Lung (tissue), 12 donors: Measurements from ENCODE around the gene TDG. TPM values are rescaled to one million over a fixed set of nuclear protein-coding genes. Genes with fewer than 3 reads are reported as not detected.

Experiments
- ATAC-seq: fragments of 200-7000 bp; cut with Tn5 transposase; one replicate; pipeline ENCODE4 v1.9.1; 2020; ENCODE audit warnings: moderate number of reproducible peaks; ENCODE audit not compliant: insufficient read depth, low FRiP score
- DNase-seq, 3 donors: peaks; one replicate each; pipeline ENCODE4 v3.0.0-alpha.2; 2013 to 2017
- H3K27ac ChIP-seq, 2 donors: one replicate each; pipeline ENCODE4 v1.5.1; 2013; ENCODE audit warnings: mild to moderate bottlenecking in 2 of 2, moderate library complexity in 2 of 2, control low read depth in 1 of 2, inconsistent platforms in 1 of 2, low read depth in 1 of 2, low read length in 1 of 2
- H3K27me3 ChIP-seq, 3 donors: one replicate each; pipeline ENCODE4 v1.5.1; 2013; ENCODE audit warnings: low read length in 2 of 3; ENCODE audit not compliant: control insufficient read depth in 3 of 3, insufficient read depth in 3 of 3
- H3K36me3 ChIP-seq, 4 donors: one replicate each; pipeline ENCODE4 v1.5.1; 2013; ENCODE audit warnings: low read length in 4 of 4, mild to moderate bottlenecking in 1 of 4, moderate library complexity in 1 of 4; ENCODE audit not compliant: control insufficient read depth in 4 of 4, insufficient read depth in 4 of 4
- H3K4me1 ChIP-seq, 5 donors: one replicate each; pipeline ENCODE4 v1.5.1; 2013; ENCODE audit warnings: low read length in 5 of 5, mild to moderate bottlenecking in 2 of 5, moderate library complexity in 1 of 5; ENCODE audit not compliant: control insufficient read depth in 5 of 5, insufficient read depth in 5 of 5
- H3K4me3 ChIP-seq: one replicate; pipeline ENCODE4 v1.5.1; 2013; ENCODE audit warnings: mild to moderate bottlenecking, control low read depth, moderate library complexity
- H3K9ac ChIP-seq, 2 donors: one replicate each; pipeline ENCODE4 v1.5.1; 2013; ENCODE audit warnings: low read length in 2 of 2, control low read depth in 1 of 2; ENCODE audit not compliant: insufficient read depth in 1 of 2
- H3K9me3 ChIP-seq, 4 donors: one replicate each; pipeline ENCODE4 v1.5.1; 2013; ENCODE audit warnings: low read length in 3 of 4, mild to moderate bottlenecking in 1 of 4, moderate library complexity in 1 of 4; ENCODE audit not compliant: control insufficient read depth in 4 of 4, insufficient read depth in 3 of 4
- CTCF ChIP-seq: IDR thresholded peaks from 2 replicates; pipeline ENCODE4 v1.5.1; 2012; ENCODE audit warnings: mild to moderate bottlenecking; ENCODE audit errors: control extremely low read depth, extremely low read depth
- WGBS, 2 donors: extraction: QIAGEN DNeasy Blood & Tissue Kit; methylation state at CpG; one replicate each; pipeline ENCODE4 v1.1.7; 2013; 5-methylcytosine and 5-hydroxymethylcytosine counted together
- polyA plus RNA-seq, 2 donors: library from polyadenylated mRNA; stranded (reverse); fragments of 200-250 nt; gene quantifications; one replicate each; pipeline ENCODE4 v1.2.1, GENCODE V29; 2013
- total RNA-seq, 2 donors: library from RNA; depleted of rRNA in 1 of 2; stranded (reverse); fragments of >200 nt in 1 of 2; gene quantifications; one replicate each; pipeline ENCODE4 v1.2.1, GENCODE V29; 2014 to 2021
- donor health status: control.
- donor health status: control.
- donor health status: Bipolar disorder and iron deficiency.
- donor health status: healthy.
- donor health status: DM: yes; HTN: yes; CAD: no.

TDG gene
- total and polyA plus RNA-seq, 4 donors, result 10.6 to 41.0 (median 16.2) TPM

GRCh38 chr12:104022786-104023185, 57.1 kb downstream of the TDG start:
- no peaks in the 10 kb centered on the region for H3K9me3 ChIP-seq
- no peak overlapping the region for H3K4me3 ChIP-seq
- no peak overlapping the region for H3K27ac ChIP-seq
- TF ChIP-seq CTCF, result no peak
- H3K4me1 ChIP-seq, result peaks cover 2 to 9% (median 5%) of the 10 kb centered on the region in 5 donors
- H3K27me3 ChIP-seq, result no peaks in the 10 kb centered on the region
- no peaks in the 10 kb centered on the region for H3K36me3 ChIP-seq
- ATAC-seq (no peak), DNase-seq (peak in 2 of 3 donors; percentile 78 to 86)
- 62 to 73% methylated on average over 3 of the region's 3 CpGs for WGBS, 2 donors
- H3K9ac ChIP-seq, result no peak overlapping the region

- 47 to 69% methylated on average over 2 of the region's 2 CpGs for WGBS, 2 donors
- no peaks in the 10 kb centered on the region for H3K36me3 ChIP-seq
- H3K27ac ChIP-seq, result no peak overlapping the region
- H3K4me1 ChIP-seq, result peaks cover 2 to 9% (median 5%) of the 10 kb centered on the region in 5 donors
- H3K4me3 ChIP-seq, result no peak overlapping the region
- H3K9me3 ChIP-seq, result no peaks in the 10 kb centered on the region
- no peak for DNase-seq
- H3K27me3 ChIP-seq, result no peaks in the 10 kb centered on the region
- ATAC-seq, result no peak
- no peak overlapping the region for H3K9ac ChIP-seq
- TF ChIP-seq CTCF, result no peak
Observed at GRCh38 chr12:104023710-104024109, 58.0 kb downstream of the TDG start.

GRCh38 chr12:104024348-104024747, 58.7 kb downstream of the TDG start:
- DNase-seq (no peak), ATAC-seq (no peak)
- Histone ChIP-seq H3K27ac (no peak overlapping the region), H3K4me1 (peaks cover 2 to 9% (median 5%) of the 10 kb centered on the region in 5 donors), H3K4me3 (no peak overlapping the region), H3K9me3 (no peaks in the 10 kb centered on the region), H3K27me3 (no peaks in the 10 kb centered on the region), H3K9ac (no peak overlapping the region), H3K36me3 (no peaks in the 10 kb centered on the region)
- 93 to 94% methylated on average over 6 of the region's 6 CpGs for WGBS, 2 donors
- TF ChIP-seq CTCF, result no peak

- DNase-seq (no peak), ATAC-seq (no peak)
- Histone ChIP-seq H3K27ac (no peak overlapping the region), H3K36me3 (no peaks in the 10 kb centered on the region), H3K27me3 (no peaks in the 10 kb centered on the region), H3K9me3 (no peaks in the 10 kb centered on the region), H3K4me3 (no peak overlapping the region), H3K9ac (no peak overlapping the region), H3K4me1 (peaks cover 2 to 9% (median 5%) of the 10 kb centered on the region in 5 donors)
- WGBS, 2 donors, result 92 to 97% methylated on average over 2 of the region's 2 CpGs
- TF ChIP-seq CTCF, result no peak
Observed at GRCh38 chr12:104025771-104026170, 60.1 kb downstream of the TDG start.
